BJ (cell line): Measurements from ENCODE around the gene TNRC6A. TPM values are rescaled to one million over a fixed set of nuclear protein-coding genes. Genes with fewer than 3 reads are reported as not detected.

Experiments used
- CTCF ChIA-PET: fragments of 350-600 bp; formaldehyde crosslinking; extraction: SDS; loops from one replicate; lab custom pipeline; 2021; ENCODE audit warnings: antibody characterized with exemption, inconsistent platforms; lab: Yijun Ruan, JAX
- POLR2A ChIA-PET: fragments of 300-600 bp; sonication (Branson Sonifier 250); formaldehyde crosslinking; extraction: SDS; loops from one replicate; lab custom pipeline; 2021; ENCODE audit warnings: antibody characterized with exemption; lab: Charles Lee
- DNase-seq: peaks from one replicate; pipeline ENCODE4 v3.0.0-alpha.2; 2011; ENCODE audit warnings: low read depth
- H3K27me3 ChIP-seq: 2 replicates; pipeline ENCODE4 v1.6.0; 2011; ENCODE audit warnings: low read length; ENCODE audit not compliant: control insufficient read depth, insufficient read depth
- H3K36me3 ChIP-seq: 2 replicates; pipeline ENCODE4 v1.5.1; 2011; ENCODE audit warnings: low read length; ENCODE audit not compliant: control insufficient read depth, insufficient read depth
- H3K4me3 ChIP-seq: 2 replicates; pipeline ENCODE4 v1.5.1; 2011; ENCODE audit warnings: low read depth, mild to moderate bottlenecking, control low read depth, low read length
- CTCF ChIP-seq: IDR thresholded peaks from 2 replicates; pipeline ENCODE4 v1.5.1; 2011; ENCODE audit warnings: low read depth, mild to moderate bottlenecking, control low read depth, inconsistent platforms, low read length, moderate library complexity; ENCODE audit not compliant: insufficient read depth
- polyA plus RNA-seq: library from polyadenylated mRNA; depleted of rRNA; stranded (reverse); fragments of >200 nt; gene quantifications from 2 replicates; pipeline ENCODE4 v1.2.3, GENCODE V29; 2011

Gene TNRC6A
- polyA plus RNA-seq, 1 experiment = 44.8 TPM

GRCh38 chr16:24820522-24820921, 91.1 kb downstream of the TNRC6A start:
- H3K4me3 ChIP-seq = no peak overlapping the region
- H3K36me3 ChIP-seq = peaks cover 48% of the 10 kb centered on the region
- H3K27me3 ChIP-seq = no peaks in the 10 kb centered on the region
- no peak for DNase-seq
- TF ChIP-seq CTCF = no peak
- POLR2A ChIA-PET = no interaction called here
- CTCF ChIA-PET = interaction anchor here (0.6 kb wide), 1 partner anchor 19 kb away, joined by 3 read pairs; no protein-coding TSS in a partner anchor

- ChIA-PET POLR2A (no interaction called here), CTCF (interaction anchor here (0.6 to 1.2 kb wide), 2 partner anchors 9 to 18 kb away, joined by 3 read pairs; no protein-coding TSS in a partner anchor)
- H3K4me3 ChIP-seq = no peak overlapping the region
- no peaks in the 10 kb centered on the region for H3K27me3 ChIP-seq
- no peak for DNase-seq
- H3K36me3 ChIP-seq = peaks cover 46% of the 10 kb centered on the region
- no peak for TF ChIP-seq CTCF
Observed at GRCh38 chr16:24821129-24821528, 91.7 kb downstream of the TNRC6A start.

- peaks cover 49% of the 10 kb centered on the region for H3K36me3 ChIP-seq
- ChIA-PET POLR2A (no interaction called here), CTCF (no interaction called here)
- no peak for TF ChIP-seq CTCF
- no peak overlapping the region for H3K4me3 ChIP-seq
- no peak for DNase-seq
- H3K27me3 ChIP-seq = no peaks in the 10 kb centered on the region
Observed at GRCh38 chr16:24822542-24822941, 93.1 kb downstream of the TNRC6A start.

DNA sequence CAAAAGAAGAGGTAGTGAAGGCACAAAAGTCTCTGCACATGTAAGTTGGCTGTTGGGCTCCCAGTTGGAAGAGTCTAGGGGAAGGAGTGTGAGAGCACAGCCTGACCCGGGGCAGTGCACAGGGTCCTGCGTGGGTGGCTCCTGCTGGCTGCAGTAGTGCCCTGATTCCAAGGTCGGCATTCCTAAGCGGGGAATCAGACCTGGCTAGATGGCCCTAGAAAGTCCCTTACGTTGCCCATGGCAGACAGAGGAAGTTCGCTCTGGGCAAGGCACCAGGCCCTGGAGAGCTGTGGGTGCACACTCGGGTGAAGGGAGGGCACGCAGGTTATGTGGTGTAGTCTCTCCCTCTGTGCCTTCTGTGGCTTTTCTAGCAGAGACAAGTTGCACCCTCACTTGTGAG, 93.5 kb downstream of the TNRC6A start:
- no peak overlapping the region for H3K4me3 ChIP-seq
- ChIA-PET CTCF (no interaction called here), POLR2A (no interaction called here)
- no peaks in the 10 kb centered on the region for H3K27me3 ChIP-seq
- no peak for TF ChIP-seq CTCF
- no peak for DNase-seq
- peaks cover 46% of the 10 kb centered on the region for H3K36me3 ChIP-seq

GRCh38 chr16:24825696-24826095, 96.2 kb downstream of the TNRC6A start:
- ChIA-PET CTCF (interaction anchor here (1.2 to 1.8 kb wide), 2 partner anchors 9 to 12 kb away, joined by 3 to 6 read pairs; no protein-coding TSS in a partner anchor), POLR2A (no interaction called here)
- no peak for TF ChIP-seq CTCF
- Histone ChIP-seq H3K27me3 (no peaks in the 10 kb centered on the region), H3K4me3 (no peak overlapping the region), H3K36me3 (peaks cover 32% of the 10 kb centered on the region)
- no peak for DNase-seq
